Activated CD8-positive, alpha-beta memory T cell treated with anti-CD3 and anti-CD28 coated beads, Interleukin-2, amount 50 U/mL, for 48 hours (primary cell): ENCODE measurements around the gene RAB14.
"Not testable (repeated sequence)": the region's sequence is repeated elsewhere in the genome, so short reads cannot be mapped to it uniquely, and the experiment has no call there.

Experiments
- DNase-seq: peaks from one replicate; pipeline ENCODE4 v3.0.0-alpha.2; 2020

The RAB14 gene

GRCh38 chr9:121150188-121150587 lies 51.5 kb downstream of the RAB14 start:
- DNase-seq: no peak

DNA sequence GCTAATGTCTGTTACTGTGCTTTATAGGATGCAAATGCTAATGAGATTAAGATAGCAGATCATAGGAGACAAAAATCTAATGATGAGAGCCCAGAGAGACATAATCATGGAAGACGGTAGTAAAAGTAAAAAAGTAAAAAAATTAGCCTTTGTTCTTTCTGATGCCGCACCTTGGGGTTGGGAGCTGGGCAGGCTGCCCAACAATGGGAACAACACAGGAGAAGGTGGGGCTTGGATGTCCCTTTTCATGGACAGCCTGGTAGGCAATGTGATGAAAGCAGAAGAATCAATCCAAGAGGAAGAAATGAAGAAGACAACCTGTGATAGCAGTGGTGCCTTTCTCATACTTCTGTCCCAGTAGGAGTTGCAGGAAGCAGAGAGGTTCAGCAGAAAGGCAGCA lies 57.2 kb downstream of the RAB14 start:
- DNase-seq: no peak

DNA sequence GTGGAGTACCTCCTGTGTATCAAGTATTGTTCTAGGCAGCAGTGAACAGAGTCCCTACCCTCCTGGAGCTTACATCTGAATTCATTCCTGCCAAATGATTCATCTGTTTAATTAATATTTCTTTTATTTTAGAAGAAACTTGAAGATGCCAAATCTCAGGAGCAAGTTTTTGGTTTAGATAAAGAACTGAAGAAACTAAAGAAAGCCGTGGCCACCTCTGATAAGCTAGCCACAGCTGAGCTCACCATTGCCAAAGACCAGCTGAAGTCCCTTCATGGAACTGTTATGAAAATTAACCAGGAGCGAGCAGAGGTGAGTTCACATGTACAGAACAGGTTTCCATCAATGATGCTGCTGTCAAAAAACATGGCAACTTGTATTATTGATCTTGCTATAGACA lies 57.9 kb downstream of the RAB14 start:
- DNase-seq: no peak

- no peak for DNase-seq
Observed at GRCh38 chr9:121141706-121142105, 60.0 kb downstream of the RAB14 start.

DNA sequence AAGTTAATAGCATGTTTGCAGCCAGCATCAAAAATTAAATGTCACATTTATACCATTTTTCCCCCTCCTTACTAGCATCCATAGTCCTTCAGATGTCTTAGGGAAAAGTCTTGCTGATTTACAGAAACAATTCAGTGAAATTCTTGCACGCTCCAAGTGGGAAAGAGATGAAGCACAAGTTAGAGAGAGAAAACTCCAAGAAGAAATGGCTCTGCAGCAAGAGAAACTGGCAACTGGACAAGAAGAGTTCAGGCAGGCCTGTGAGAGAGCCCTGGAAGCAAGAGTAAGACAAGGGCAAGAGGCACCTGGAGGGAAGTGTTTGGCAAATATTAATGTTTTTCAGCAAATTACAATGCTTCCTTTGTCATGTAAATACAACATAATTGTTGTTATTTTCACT lies 60.4 kb downstream of the RAB14 start:
- DNase-seq: no peak

DNA sequence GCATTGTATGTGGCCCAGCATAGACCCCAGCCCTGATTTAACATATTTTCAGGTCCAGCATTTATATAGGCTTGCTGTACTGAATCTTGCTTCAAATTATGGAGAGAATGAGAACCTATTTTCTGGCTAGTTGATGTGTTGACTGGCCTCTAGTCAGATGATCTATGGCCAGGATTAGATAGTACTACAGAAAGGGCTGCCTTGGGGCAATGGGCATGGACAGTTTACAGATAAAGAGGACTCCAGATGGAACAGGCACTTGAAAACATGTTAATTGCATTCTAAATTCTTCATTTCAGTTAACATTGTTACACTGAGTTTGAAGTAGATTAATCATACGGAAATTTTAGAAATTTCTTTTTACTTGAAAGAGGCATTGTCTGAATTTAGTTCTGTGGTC lies 61.5 kb downstream of the RAB14 start:
- DNase-seq: no peak

- DNase-seq: no peak
Observed at GRCh38 chr9:121138973-121139372, 62.7 kb downstream of the RAB14 start.

- no peak for DNase-seq
Observed at GRCh38 chr9:121138561-121138960, 63.1 kb downstream of the RAB14 start.

DNA sequence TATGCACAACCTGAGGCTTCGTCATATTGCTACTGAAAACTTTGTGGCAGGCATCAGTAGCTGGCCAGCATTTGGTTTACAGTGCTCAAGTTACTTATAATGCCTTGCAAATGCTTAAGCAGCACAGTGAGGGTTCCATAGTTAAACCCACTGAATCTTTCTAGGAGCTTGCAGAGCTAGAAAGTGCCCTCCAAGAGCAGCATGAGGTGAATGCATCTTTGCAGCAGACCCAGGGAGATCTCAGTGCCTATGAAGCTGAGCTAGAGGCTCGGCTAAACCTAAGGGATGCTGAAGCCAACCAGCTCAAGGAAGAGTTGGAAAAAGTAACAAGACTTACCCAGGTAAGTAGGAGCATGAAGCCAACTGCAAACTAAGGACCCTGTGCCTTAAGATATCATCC lies 66.0 kb downstream of the RAB14 start:
- no peak for DNase-seq

DNA sequence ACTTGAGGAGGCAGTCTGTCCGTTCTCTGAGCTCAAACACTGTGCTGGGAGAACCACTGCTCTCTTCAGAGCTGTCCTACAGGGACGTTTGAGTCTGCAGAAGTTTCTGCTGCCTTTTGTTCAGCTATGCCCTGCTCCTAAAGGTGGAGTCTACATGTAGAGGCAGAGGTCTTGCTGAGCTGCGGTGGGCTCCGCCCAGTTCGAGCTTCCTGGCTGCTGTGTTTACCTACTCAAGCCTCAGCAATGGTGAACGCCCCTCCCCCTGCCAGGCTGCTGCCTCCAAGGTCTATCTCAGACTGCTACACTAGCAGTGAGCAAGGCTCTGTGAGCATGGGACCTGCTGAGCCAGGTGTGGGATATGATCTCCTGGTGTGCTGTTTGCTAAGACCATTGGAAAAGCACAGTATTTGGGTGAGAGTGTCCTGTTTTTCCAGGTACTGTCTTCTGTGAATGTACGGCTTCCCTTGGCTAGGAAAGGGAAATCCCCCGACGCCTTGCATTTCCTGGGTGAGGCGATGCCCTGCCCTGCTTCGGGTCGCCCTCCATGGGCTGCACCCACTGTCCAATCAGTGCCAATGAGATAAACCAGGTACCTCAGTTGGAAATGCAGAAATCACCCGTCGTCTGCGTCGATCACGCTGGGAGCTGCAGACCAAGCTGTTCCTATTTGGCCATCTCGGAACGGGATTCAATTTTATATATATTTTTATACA lies 68.4 kb downstream of the RAB14 start:
- peak; percentile 64 for DNase-seq

DNA sequence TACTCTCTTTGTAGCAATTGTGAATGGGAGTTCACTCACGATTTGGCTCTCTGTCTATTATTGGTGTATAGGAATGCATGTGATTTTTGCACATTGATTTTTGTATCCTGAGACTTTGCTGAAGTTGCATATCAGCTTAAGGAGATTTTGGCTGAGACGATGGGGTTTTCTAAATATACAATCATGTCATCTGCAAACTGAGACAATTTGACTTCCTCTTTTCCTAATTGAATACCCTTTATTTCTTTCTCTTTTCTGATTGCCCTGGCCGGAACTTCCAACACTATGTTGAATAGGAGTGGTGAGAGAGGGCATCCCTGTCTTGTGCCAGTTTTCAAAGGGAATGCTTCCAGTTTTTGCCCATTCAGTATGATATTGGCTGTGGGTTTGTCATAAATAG lies 72.3 kb downstream of the RAB14 start:
- not testable (repeated sequence) for DNase-seq
